ENCODE measurements around the gene DYNLT5.

GRCh38 chr1:66730462-66730861 lies 21.8 kb upstream of the DYNLT5 start:
- TF ChIP-seq KLF10 (tag by site-specific recombination; IDR thresholded peaks at IDR 0.05), result no peak
- TF ChIP-seq CTCF (tag by site-specific recombination; IDR thresholded peaks at IDR 0.05), result no peak
- TF ChIP-seq, protein P1, sequence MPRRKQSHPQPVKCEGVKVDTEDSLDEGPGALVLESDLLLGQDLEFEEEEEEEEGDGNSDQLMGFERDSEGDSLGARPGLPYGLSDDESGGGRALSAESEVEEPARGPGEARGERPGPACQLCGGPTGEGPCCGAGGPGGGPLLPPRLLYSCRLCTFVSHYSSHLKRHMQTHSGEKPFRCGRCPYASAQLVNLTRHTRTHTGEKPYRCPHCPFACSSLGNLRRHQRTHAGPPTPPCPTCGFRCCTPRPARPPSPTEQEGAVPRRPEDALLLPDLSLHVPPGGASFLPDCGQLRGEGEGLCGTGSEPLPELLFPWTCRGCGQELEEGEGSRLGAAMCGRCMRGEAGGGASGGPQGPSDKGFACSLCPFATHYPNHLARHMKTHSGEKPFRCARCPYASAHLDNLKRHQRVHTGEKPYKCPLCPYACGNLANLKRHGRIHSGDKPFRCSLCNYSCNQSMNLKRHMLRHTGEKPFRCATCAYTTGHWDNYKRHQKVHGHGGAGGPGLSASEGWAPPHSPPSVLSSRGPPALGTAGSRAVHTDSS (tag by site-specific recombination; IDR thresholded peaks at IDR 0.05), result no peak
- TF ChIP-seq ZNF274 (IDR thresholded peaks at IDR 0.05; ENCODE audit: low read length), result no peak
- no peak for TF ChIP-seq ZNF274 (tag by site-specific recombination; IDR thresholded peaks at IDR 0.05; ENCODE audit: borderline replicate concordance)
- TF ChIP-seq ZNF433 (tag by site-specific recombination; IDR thresholded peaks at IDR 0.05; ENCODE audit: low read depth), result no peak
- TF ChIP-seq ZNF473 (tag by site-specific recombination; IDR thresholded peaks at IDR 0.05), result no peak
- no peak for TF ChIP-seq ZNF549 (tag by site-specific recombination; IDR thresholded peaks at IDR 0.05)
- no peak for TF ChIP-seq ZNF664 (tag by site-specific recombination; IDR thresholded peaks at IDR 0.05)
- no peak for TF ChIP-seq ZNF391 (tag by site-specific recombination; IDR thresholded peaks at IDR 0.05; ENCODE audit: borderline replicate concordance, low read depth)
- no peak for TF ChIP-seq ZNF558 (tag by site-specific recombination; IDR thresholded peaks at IDR 0.05)
- TF ChIP-seq, protein P2, sequence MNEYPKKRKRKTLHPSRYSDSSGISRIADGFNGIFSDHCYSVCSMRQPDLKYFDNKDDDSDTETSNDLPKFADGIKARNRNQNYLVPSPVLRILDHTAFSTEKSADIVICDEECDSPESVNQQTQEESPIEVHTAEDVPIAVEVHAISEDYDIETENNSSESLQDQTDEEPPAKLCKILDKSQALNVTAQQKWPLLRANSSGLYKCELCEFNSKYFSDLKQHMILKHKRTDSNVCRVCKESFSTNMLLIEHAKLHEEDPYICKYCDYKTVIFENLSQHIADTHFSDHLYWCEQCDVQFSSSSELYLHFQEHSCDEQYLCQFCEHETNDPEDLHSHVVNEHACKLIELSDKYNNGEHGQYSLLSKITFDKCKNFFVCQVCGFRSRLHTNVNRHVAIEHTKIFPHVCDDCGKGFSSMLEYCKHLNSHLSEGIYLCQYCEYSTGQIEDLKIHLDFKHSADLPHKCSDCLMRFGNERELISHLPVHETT (tag by site-specific recombination; IDR thresholded peaks at IDR 0.05), result no peak
- no peak for TF ChIP-seq PRDM6 (tag by site-specific recombination; IDR thresholded peaks at IDR 0.05)
- no peak for TF ChIP-seq ZNF785 (tag by site-specific recombination; IDR thresholded peaks at IDR 0.05)

All from HEK293 (cell line).